HG03439 (cell line): ENCODE results near the gene TXK.

Source experiments
- ATAC-seq: cut with Tn5 transposase; IDR thresholded peaks from one replicate; pipeline ENCODE4 v1.9.1; 2021; ENCODE audit warnings: mild to moderate bottlenecking, moderate library complexity; ENCODE audit not compliant: unreplicated experiment

The TXK gene

GRCh38 chr4:48064349-48064748, 69.7 kb downstream of the TXK start:
- ATAC-seq: no peak

- ATAC-seq: no peak
Measured at GRCh38 chr4:48058617-48059530, 75.2 kb downstream of the TXK start.

- ATAC-seq: no peak
Measured at GRCh38 chr4:48051078-48051477, 83.0 kb downstream of the TXK start.

GRCh38 chr4:48049483-48049882, 84.6 kb downstream of the TXK start:
- ATAC-seq: no peak

GRCh38 chr4:48047896-48048295, 86.2 kb downstream of the TXK start:
- ATAC-seq: peak; percentile 24

GRCh38 chr4:48047421-48047844, 86.6 kb downstream of the TXK start:
- ATAC-seq: peak; percentile 97

- ATAC-seq: no peak
Measured at GRCh38 chr4:48046059-48046458, 88.0 kb downstream of the TXK start.

- no peak for ATAC-seq
Measured at GRCh38 chr4:48044298-48044697, 89.8 kb downstream of the TXK start.

- ATAC-seq: no peak
Measured at GRCh38 chr4:48043504-48043903, 90.5 kb downstream of the TXK start.

GRCh38 chr4:48042979-48043461, 91.0 kb downstream of the TXK start:
- no peak for ATAC-seq

- ATAC-seq: no peak
Measured at GRCh38 chr4:48041535-48042137, 92.4 kb downstream of the TXK start.

GRCh38 chr4:48039561-48039960, 94.5 kb downstream of the TXK start:
- no peak for ATAC-seq

GRCh38 chr4:48038666-48039065, 95.4 kb downstream of the TXK start:
- no peak for ATAC-seq

- ATAC-seq: no peak
Measured at GRCh38 chr4:48037117-48037462, 97.0 kb downstream of the TXK start.

- ATAC-seq: no peak
Measured at GRCh38 chr4:48035952-48036351, 98.1 kb downstream of the TXK start.

- peak; percentile 39 for ATAC-seq
Measured at GRCh38 chr4:48033825-48034413, 100.1 kb downstream of the TXK start.

- ATAC-seq: no peak
Measured at GRCh38 chr4:48033412-48033811, 100.6 kb downstream of the TXK start.

- ATAC-seq: no peak
Measured at GRCh38 chr4:48032721-48033120, 101.3 kb downstream of the TXK start.

GRCh38 chr4:48031802-48032525, 102.1 kb downstream of the TXK start:
- no peak for ATAC-seq

GRCh38 chr4:48030470-48030869, 103.6 kb downstream of the TXK start:
- no peak for ATAC-seq

- ATAC-seq: peak; percentile 63
Measured at GRCh38 chr4:48028696-48029095, 105.4 kb downstream of the TXK start.
